Peyer's patch (tissue), 4 donors: ENCODE measurements around the gene RAD50.

Experiments used
- CTCF ChIP-seq, 6 experiments: fragments of 450-650 bp in 4 of 6; fragments of 200-600 bp in 2 of 6; sonication (generic) in 1 of 6; IDR thresholded peaks; one replicate each; pipeline ENCODE4 v1.5.1; 2017 to 2019; ENCODE audit warnings: antibody characterized with exemption in 6 of 6, mild to moderate bottlenecking in 3 of 6, moderate library complexity in 1 of 6
- POLR2A ChIP-seq, 2 donors: fragments of 450-650 bp; IDR thresholded peaks; one replicate each; pipeline ENCODE4 v1.5.1; 2017; ENCODE audit warnings: antibody characterized with exemption in 2 of 2, mild to moderate bottlenecking in 2 of 2, moderate library complexity in 2 of 2

GRCh38 chr5:132669966-132670882, 113.4 kb downstream of the RAD50 start:
- TF ChIP-seq CTCF (IDR thresholded peaks at IDR 0.05) (no peak), POLR2A (IDR thresholded peaks at IDR 0.05) (no peak)
